ENCODE measurements around the gene CTAG1A. TPM values are rescaled to one million over a fixed set of nuclear protein-coding genes. Genes with fewer than 3 reads are reported as not detected.
"Not testable (repeated sequence)": the region's sequence is repeated elsewhere in the genome, so short reads cannot be mapped to it uniquely, and the experiment has no call there.

Gene CTAG1A
- not detected for total RNA-seq

- not testable (repeated sequence) for H3K9me3 ChIP-seq; DNase-seq (ENCODE audit: low spot score in 2 of 2); H3K4me3 ChIP-seq; H3K4me1 ChIP-seq; H3K27me3 ChIP-seq; H3K27ac ChIP-seq; H3K36me3 ChIP-seq
- WGBS: no CpG with 5 or more reads among the region's 39 CpGs
Observed at GRCh38 chrX:154584585-154585183, at the start of gene CTAG1A. CTAG1A (plus strand) TSS chrX:154585133; CDS start chrX:154585207, 74 bp downstream.

GRCh38 chrX:154535892-154536291, 49.0 kb upstream of the CTAG1A start:
- Histone ChIP-seq H3K4me1 (peaks cover 11% of the 10 kb centered on the region), H3K27ac (no peak overlapping the region), H3K4me3 (no peak overlapping the region), H3K9me3 (no peaks in the 10 kb centered on the region), H3K36me3 (peaks cover 14% of the 10 kb centered on the region), H3K27me3 (no peaks in the 10 kb centered on the region)
- DNase-seq (ENCODE audit: low spot score in 2 of 2): no peak
- 71% methylated on average over 7 of the region's 9 CpGs for WGBS
- TF ChIP-seq POLR2AphosphoS5 (IDR thresholded peaks at IDR 0.05) (no peak), POLR2A (IDR thresholded peaks at IDR 0.05) (no peak), EP300 (IDR thresholded peaks at IDR 0.05) (no peak)
- TF ChIP-seq, protein P1, sequence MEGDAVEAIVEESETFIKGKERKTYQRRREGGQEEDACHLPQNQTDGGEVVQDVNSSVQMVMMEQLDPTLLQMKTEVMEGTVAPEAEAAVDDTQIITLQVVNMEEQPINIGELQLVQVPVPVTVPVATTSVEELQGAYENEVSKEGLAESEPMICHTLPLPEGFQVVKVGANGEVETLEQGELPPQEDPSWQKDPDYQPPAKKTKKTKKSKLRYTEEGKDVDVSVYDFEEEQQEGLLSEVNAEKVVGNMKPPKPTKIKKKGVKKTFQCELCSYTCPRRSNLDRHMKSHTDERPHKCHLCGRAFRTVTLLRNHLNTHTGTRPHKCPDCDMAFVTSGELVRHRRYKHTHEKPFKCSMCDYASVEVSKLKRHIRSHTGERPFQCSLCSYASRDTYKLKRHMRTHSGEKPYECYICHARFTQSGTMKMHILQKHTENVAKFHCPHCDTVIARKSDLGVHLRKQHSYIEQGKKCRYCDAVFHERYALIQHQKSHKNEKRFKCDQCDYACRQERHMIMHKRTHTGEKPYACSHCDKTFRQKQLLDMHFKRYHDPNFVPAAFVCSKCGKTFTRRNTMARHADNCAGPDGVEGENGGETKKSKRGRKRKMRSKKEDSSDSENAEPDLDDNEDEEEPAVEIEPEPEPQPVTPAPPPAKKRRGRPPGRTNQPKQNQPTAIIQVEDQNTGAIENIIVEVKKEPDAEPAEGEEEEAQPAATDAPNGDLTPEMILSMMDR (IDR thresholded peaks at IDR 0.05): no peak

- Histone ChIP-seq H3K4me1 (peaks cover 37% of the 10 kb centered on the region), H3K27ac (no peak overlapping the region), H3K36me3 (no peaks in the 10 kb centered on the region), H3K27me3 (no peaks in the 10 kb centered on the region), H3K9me3 (no peaks in the 10 kb centered on the region), H3K4me3 (no peak overlapping the region)
- 83% methylated on average over 8 of the region's 8 CpGs for WGBS
- no peak for TF ChIP-seq POLR2AphosphoS5 (IDR thresholded peaks at IDR 0.05)
- TF ChIP-seq, protein P1 (IDR thresholded peaks at IDR 0.05): no peak
- no peak for TF ChIP-seq EP300 (IDR thresholded peaks at IDR 0.05)
- TF ChIP-seq POLR2A (IDR thresholded peaks at IDR 0.05): no peak
- no peak for DNase-seq (ENCODE audit: low spot score in 2 of 2)
Observed at GRCh38 chrX:154539077-154539476, 45.9 kb upstream of the CTAG1A start.

DNA sequence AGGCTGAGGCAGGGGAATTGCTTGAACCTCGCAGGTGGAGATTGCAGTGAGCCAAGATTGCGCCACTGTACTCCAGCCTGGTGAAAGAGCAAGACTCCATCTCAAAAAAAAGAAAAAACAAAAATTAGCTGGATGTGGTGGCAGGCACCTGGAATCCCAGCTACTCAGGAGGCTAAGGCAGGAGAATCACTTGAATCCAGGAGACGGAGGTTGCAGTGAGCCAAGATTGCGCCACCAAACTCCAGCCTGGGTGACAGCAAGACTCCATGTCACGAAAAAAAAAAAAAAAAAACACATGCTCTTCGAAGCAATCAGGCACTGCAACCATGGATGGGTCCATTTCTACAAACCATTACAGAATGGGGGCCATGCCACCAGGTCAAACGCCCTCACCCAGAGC, 44.6 kb upstream of the CTAG1A start:
- H3K4me3 ChIP-seq; H3K36me3 ChIP-seq; H3K27ac ChIP-seq; H3K27me3 ChIP-seq; DNase-seq (ENCODE audit: low spot score in 2 of 2); H3K9me3 ChIP-seq: not testable (repeated sequence)
- WGBS: 84% methylated on average over 6 of the region's 7 CpGs
- peaks cover 30% of the 10 kb centered on the region for H3K4me1 ChIP-seq

- Histone ChIP-seq H3K27me3 (no peaks in the 10 kb centered on the region), H3K9me3 (no peaks in the 10 kb centered on the region), H3K27ac (peak overlapping the region; percentile 77), H3K36me3 (no peaks in the 10 kb centered on the region), H3K4me1 (peaks cover 35% of the 10 kb centered on the region), H3K4me3 (no peak overlapping the region)
- WGBS: 74% methylated on average over 18 of the region's 19 CpGs
- peak in 1 of 2 donors; percentile 69 for DNase-seq (ENCODE audit: low spot score in 2 of 2)
- TF ChIP-seq, protein P1 (IDR thresholded peaks at IDR 0.05): no peak
- TF ChIP-seq EP300 (IDR thresholded peaks at IDR 0.05): no peak
- no peak for TF ChIP-seq POLR2AphosphoS5 (IDR thresholded peaks at IDR 0.05)
Observed at GRCh38 chrX:154540897-154541535, 43.9 kb upstream of the CTAG1A start.

DNA sequence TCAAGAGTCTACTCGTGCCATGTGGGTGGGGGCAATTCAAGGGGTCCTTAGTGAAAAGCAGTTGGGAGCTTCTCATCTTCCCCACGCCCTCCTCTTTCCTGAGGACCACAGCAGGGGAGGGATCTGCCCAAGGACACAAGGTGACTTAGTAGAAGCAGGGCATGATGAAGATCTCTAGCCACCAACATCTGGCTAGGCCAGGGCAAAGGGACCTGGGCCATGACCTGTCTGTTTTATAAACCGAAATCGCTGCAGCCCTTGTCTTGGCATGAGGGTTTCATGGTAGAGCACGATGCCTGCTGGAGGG, 43.4 kb upstream of the CTAG1A start:
- peak overlapping the region; percentile 77 for H3K27ac ChIP-seq
- no peaks in the 10 kb centered on the region for H3K27me3 ChIP-seq
- H3K36me3 ChIP-seq: no peaks in the 10 kb centered on the region
- WGBS: 42% methylated on average over 3 of the region's 5 CpGs
- peaks cover 39% of the 10 kb centered on the region for H3K4me1 ChIP-seq
- no peak for DNase-seq (ENCODE audit: low spot score in 2 of 2)
- no peak overlapping the region for H3K4me3 ChIP-seq
- TF ChIP-seq EP300 (IDR thresholded peaks at IDR 0.05): no peak
- no peak for TF ChIP-seq POLR2AphosphoS5 (IDR thresholded peaks at IDR 0.05)
- no peak for TF ChIP-seq POLR2A (IDR thresholded peaks at IDR 0.05)
- TF ChIP-seq, protein P1 (IDR thresholded peaks at IDR 0.05): no peak
- no peaks in the 10 kb centered on the region for H3K9me3 ChIP-seq
